Loucy (cell line): ENCODE results near the gene ADAP2.

Source experiments
- EZH2phosphoT487 ChIP-seq: fragments of 200-600 bp; IDR thresholded peaks from 2 replicates; pipeline ENCODE4 v1.6.1; 2018; ENCODE audit warnings: antibody characterized with exemption, mild to moderate bottlenecking, moderate library complexity, borderline replicate concordance
- TF ChIP-seq, protein P1 (sequence below): fragments of 200-600 bp; sonication (generic); conservative IDR thresholded peaks from 2 replicates; pipeline ENCODE4 v1.5.1; 2014; ENCODE audit warnings: mild to moderate bottlenecking, antibody characterized with exemption, low read length

DNA sequence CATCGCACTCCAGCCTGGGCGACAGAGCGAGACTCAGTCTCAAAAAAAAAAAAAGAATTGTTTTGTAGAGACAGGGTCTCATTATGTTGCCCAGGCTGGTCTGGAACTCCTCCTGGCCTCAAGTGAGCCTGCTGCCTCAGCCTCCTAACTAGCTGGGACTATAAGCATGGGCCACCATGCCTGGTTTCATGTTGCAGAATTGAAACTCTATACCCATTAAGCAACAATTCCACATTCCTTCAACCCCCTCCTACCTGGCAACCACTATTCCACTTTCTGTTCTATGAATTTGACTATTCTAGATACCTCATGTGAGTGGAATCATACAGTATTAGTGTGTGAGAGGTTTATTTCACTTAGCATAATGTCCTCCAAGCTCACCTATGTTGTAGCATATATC lies 73.6 kb downstream of the ADAP2 start:
- TF ChIP-seq, protein P1, sequence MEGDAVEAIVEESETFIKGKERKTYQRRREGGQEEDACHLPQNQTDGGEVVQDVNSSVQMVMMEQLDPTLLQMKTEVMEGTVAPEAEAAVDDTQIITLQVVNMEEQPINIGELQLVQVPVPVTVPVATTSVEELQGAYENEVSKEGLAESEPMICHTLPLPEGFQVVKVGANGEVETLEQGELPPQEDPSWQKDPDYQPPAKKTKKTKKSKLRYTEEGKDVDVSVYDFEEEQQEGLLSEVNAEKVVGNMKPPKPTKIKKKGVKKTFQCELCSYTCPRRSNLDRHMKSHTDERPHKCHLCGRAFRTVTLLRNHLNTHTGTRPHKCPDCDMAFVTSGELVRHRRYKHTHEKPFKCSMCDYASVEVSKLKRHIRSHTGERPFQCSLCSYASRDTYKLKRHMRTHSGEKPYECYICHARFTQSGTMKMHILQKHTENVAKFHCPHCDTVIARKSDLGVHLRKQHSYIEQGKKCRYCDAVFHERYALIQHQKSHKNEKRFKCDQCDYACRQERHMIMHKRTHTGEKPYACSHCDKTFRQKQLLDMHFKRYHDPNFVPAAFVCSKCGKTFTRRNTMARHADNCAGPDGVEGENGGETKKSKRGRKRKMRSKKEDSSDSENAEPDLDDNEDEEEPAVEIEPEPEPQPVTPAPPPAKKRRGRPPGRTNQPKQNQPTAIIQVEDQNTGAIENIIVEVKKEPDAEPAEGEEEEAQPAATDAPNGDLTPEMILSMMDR = no peak
- TF ChIP-seq EZH2phosphoT487 = no peak
